OCI-LY7 (cell line): ENCODE measurements around the gene HHEX. TPM values are rescaled to one million over a fixed set of nuclear protein-coding genes. Genes with fewer than 3 reads are reported as not detected.

ENCODE experiments used
- small RNA-seq: library from RNA; depleted of rRNA; stranded (forward); fragments of <200 nt; gene quantifications from one replicate; pipeline ENCODE3, GENCODE V24; 2014
- total RNA-seq, 2 experiments: library from RNA; depleted of rRNA in 1 of 2; stranded (reverse); fragments of >200 nt in 1 of 2; shearing (Covaris generic) in 1 of 2; gene quantifications; 2 replicates each; pipeline ENCODE4 v1.2.3, GENCODE V29; 2014 to 2022

The HHEX gene
- total RNA-seq, 2 experiments from 2014 or later: 1.6 to 2.8 TPM

Small RNA genes lying within 50 kb of the gene (small RNA-seq; reads per million reads assigned to genes)
- gene RF00019 (not detected), gene RN7SL644P (not detected)

Other genes with a start within 250 kb of the HHEX start
- gene IDE, start 115.9 kb upstream of the HHEX start, total RNA-seq (2014; rRNA removed; shearing (Covaris generic)): 14.2 and 14.3 TPM in 2 replicates
- gene IDE, start 115.9 kb upstream of the HHEX start, total RNA-seq (2022): 38.7 and 42.4 TPM in 2 replicates
- 71.8 and 72.7 TPM in 2 replicates for gene KIF11, start 96.8 kb upstream of the HHEX start, total RNA-seq (2014; rRNA removed; shearing (Covaris generic))
- gene KIF11, start 96.8 kb upstream of the HHEX start, total RNA-seq (2022): 103 and 113 TPM in 2 replicates
- 8.0 and 9.6 TPM in 2 replicates for gene EXOC6, start 158.6 kb downstream of the HHEX start, total RNA-seq (2014; rRNA removed; shearing (Covaris generic))
- gene EXOC6, start 158.6 kb downstream of the HHEX start, total RNA-seq (2022): 9.4 and 12.5 TPM in 2 replicates